Measurements from ENCODE around the gene TMEM87B.
A peak's percentile ranks its signal among the peaks of the same experiment; 100 is the strongest.

DNA sequence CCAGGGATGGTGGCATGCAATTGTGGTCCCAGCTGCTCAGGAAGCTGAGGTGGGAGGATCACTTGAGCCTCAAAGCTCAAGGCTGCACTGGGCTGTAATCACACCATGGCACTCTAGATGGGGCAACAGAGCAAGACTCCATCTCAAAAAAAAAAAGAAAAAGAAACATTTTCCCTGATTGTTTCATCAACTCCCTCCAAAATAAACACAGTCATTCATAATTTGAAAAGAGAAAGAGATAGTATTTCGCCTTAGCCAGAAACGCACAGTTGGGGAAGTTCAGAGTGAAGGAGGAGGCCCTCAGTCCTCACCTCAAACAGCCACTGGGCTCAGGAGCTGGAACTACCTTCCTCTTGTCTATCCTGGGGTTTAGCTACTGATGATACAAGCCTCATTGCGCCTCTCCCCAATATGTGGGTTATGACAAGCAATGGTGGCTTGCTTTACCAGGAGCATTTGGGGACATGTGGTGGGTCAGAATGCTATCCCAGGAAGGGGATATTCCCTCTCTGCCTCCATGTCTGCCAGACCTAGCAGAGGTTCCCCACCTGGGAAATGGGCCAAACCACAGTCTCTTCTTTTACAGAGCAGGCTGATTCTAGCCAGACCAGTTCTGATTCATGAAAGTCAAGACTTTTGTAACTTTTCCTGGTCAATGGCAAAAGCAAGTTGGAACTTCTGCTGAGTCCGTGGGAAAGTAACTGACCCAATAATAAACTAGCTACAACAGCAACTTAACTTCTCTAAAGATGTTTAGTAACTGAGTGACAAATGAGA, 22.2 kb upstream of the TMEM87B start:
- TF ChIP-seq, protein P1, sequence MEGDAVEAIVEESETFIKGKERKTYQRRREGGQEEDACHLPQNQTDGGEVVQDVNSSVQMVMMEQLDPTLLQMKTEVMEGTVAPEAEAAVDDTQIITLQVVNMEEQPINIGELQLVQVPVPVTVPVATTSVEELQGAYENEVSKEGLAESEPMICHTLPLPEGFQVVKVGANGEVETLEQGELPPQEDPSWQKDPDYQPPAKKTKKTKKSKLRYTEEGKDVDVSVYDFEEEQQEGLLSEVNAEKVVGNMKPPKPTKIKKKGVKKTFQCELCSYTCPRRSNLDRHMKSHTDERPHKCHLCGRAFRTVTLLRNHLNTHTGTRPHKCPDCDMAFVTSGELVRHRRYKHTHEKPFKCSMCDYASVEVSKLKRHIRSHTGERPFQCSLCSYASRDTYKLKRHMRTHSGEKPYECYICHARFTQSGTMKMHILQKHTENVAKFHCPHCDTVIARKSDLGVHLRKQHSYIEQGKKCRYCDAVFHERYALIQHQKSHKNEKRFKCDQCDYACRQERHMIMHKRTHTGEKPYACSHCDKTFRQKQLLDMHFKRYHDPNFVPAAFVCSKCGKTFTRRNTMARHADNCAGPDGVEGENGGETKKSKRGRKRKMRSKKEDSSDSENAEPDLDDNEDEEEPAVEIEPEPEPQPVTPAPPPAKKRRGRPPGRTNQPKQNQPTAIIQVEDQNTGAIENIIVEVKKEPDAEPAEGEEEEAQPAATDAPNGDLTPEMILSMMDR (IDR thresholded peaks at IDR 0.05; ENCODE audit: low read length): peak; percentile 44
- TF ChIP-seq EZH2phosphoT487 (IDR thresholded peaks at IDR 0.05; ENCODE audit: low read length) (no peak), EZH2 (optimal IDR thresholded peaks at IDR 0.05; ENCODE audit: low read depth, low read length) (no peak)

All from MM.1S (cell line).